HUES48 (cell line): Measurements from ENCODE around the gene KDM6A.

Source experiments
- H3K27ac ChIP-seq: one replicate; pipeline ENCODE4 v1.7.0; 2013; ENCODE audit warnings: low read depth, low read length, inconsistent platforms
- H3K27me3 ChIP-seq: 2 replicates; pipeline ENCODE4 v1.6.1; 2013; ENCODE audit warnings: mild to moderate bottlenecking, low read length; ENCODE audit not compliant: control insufficient read depth, insufficient read depth
- H3K36me3 ChIP-seq: 2 replicates; pipeline ENCODE4 v1.6.1; 2013; ENCODE audit warnings: low read length; ENCODE audit not compliant: control insufficient read depth, insufficient read depth
- H3K4me1 ChIP-seq: 2 replicates; pipeline ENCODE4 v1.6.1; 2013; ENCODE audit warnings: mild to moderate bottlenecking, low read length; ENCODE audit not compliant: control insufficient read depth, insufficient read depth
- H3K4me3 ChIP-seq: 2 replicates; pipeline ENCODE4 v1.5.1; 2013; ENCODE audit warnings: mild to moderate bottlenecking, low read depth, low read length
- H3K9ac ChIP-seq: 2 replicates; pipeline ENCODE4 v1.6.1; 2013; ENCODE audit warnings: mild to moderate bottlenecking, low read depth, low read length, moderate library complexity
- H3K9me3 ChIP-seq: 2 replicates; pipeline ENCODE4 v1.6.1; 2013; ENCODE audit warnings: low read length; ENCODE audit not compliant: control insufficient read depth, insufficient read depth

Gene KDM6A

GRCh38 chrX:44957848-44958247 is 84.9 kb downstream of the KDM6A start:
- peaks cover 8% of the 10 kb centered on the region; the same call in 1 of the 2 replicates for H3K4me1 ChIP-seq
- peaks cover 9% of the 10 kb centered on the region for H3K9me3 ChIP-seq
- no peak overlapping the region for H3K27ac ChIP-seq
- H3K36me3 ChIP-seq, result peaks cover 27% of the 10 kb centered on the region
- H3K4me3 ChIP-seq, result no peak overlapping the region; the same call in 1 of the 2 replicates
- H3K9ac ChIP-seq, result no peak overlapping the region
- no peaks in the 10 kb centered on the region for H3K27me3 ChIP-seq

GRCh38 chrX:44958480-44958879 is 85.5 kb downstream of the KDM6A start:
- Histone ChIP-seq H3K27me3 (no peaks in the 10 kb centered on the region), H3K9ac (no peak overlapping the region), H3K27ac (no peak overlapping the region), H3K9me3 (peaks cover 10% of the 10 kb centered on the region), H3K4me3 (no peak overlapping the region), H3K36me3 (peaks cover 28% of the 10 kb centered on the region), H3K4me1 (peaks cover 8% of the 10 kb centered on the region; the same call in 1 of the 2 replicates)

- Histone ChIP-seq H3K4me3 (no peak overlapping the region), H3K9me3 (peaks cover 17% of the 10 kb centered on the region), H3K36me3 (peaks cover 50% of the 10 kb centered on the region), H3K4me1 (peaks cover 8% of the 10 kb centered on the region; the same call in 1 of the 2 replicates), H3K27me3 (no peaks in the 10 kb centered on the region), H3K27ac (no peak overlapping the region), H3K9ac (no peak overlapping the region)
Measured at GRCh38 chrX:44961817-44962607, 89.0 kb downstream of the KDM6A start.

- Histone ChIP-seq H3K9ac (no peak overlapping the region), H3K27me3 (no peaks in the 10 kb centered on the region), H3K27ac (no peak overlapping the region), H3K36me3 (peaks cover 56% of the 10 kb centered on the region), H3K4me1 (peaks cover 8% of the 10 kb centered on the region; the same call in 1 of the 2 replicates), H3K4me3 (no peak overlapping the region), H3K9me3 (peaks cover 21% of the 10 kb centered on the region)
Measured at GRCh38 chrX:44962944-44963343, 90.0 kb downstream of the KDM6A start.

GRCh38 chrX:44967221-44967620 is 94.2 kb downstream of the KDM6A start:
- Histone ChIP-seq H3K27ac (no peak overlapping the region), H3K36me3 (peaks cover 51% of the 10 kb centered on the region), H3K4me1 (no peaks in the 10 kb centered on the region), H3K9ac (no peak overlapping the region), H3K9me3 (peaks cover 21% of the 10 kb centered on the region), H3K4me3 (no peak overlapping the region), H3K27me3 (no peaks in the 10 kb centered on the region)

- Histone ChIP-seq H3K27me3 (no peaks in the 10 kb centered on the region), H3K9me3 (peaks cover 24% of the 10 kb centered on the region), H3K4me3 (no peak overlapping the region), H3K27ac (no peak overlapping the region), H3K4me1 (no peaks in the 10 kb centered on the region), H3K36me3 (peaks cover 35% of the 10 kb centered on the region), H3K9ac (no peak overlapping the region)
Measured at GRCh38 chrX:44970709-44971108, 97.7 kb downstream of the KDM6A start.

- peaks cover 38% of the 10 kb centered on the region for H3K36me3 ChIP-seq
- no peak overlapping the region for H3K9ac ChIP-seq
- H3K27me3 ChIP-seq, result no peaks in the 10 kb centered on the region
- H3K9me3 ChIP-seq, result peaks cover 23% of the 10 kb centered on the region
- H3K27ac ChIP-seq, result no peak overlapping the region
- no peak overlapping the region for H3K4me3 ChIP-seq
- no peaks in the 10 kb centered on the region for H3K4me1 ChIP-seq
Measured at GRCh38 chrX:44971674-44972073, 98.7 kb downstream of the KDM6A start.

GRCh38 chrX:44972132-44972531 is 99.1 kb downstream of the KDM6A start:
- H3K4me1 ChIP-seq, result no peaks in the 10 kb centered on the region
- H3K4me3 ChIP-seq, result no peak overlapping the region
- no peak overlapping the region for H3K27ac ChIP-seq
- peaks cover 40% of the 10 kb centered on the region for H3K36me3 ChIP-seq
- no peaks in the 10 kb centered on the region for H3K27me3 ChIP-seq
- peaks cover 23% of the 10 kb centered on the region for H3K9me3 ChIP-seq
- H3K9ac ChIP-seq, result no peak overlapping the region

- no peaks in the 10 kb centered on the region for H3K27me3 ChIP-seq
- H3K36me3 ChIP-seq, result peaks cover 39% of the 10 kb centered on the region
Measured at GRCh38 chrX:44973420-44973932, 100.5 kb downstream of the KDM6A start.

GRCh38 chrX:44974451-44974850 is 101.5 kb downstream of the KDM6A start:
- Histone ChIP-seq H3K36me3 (peaks cover 39% of the 10 kb centered on the region), H3K27me3 (no peaks in the 10 kb centered on the region), H3K27ac (no peak overlapping the region), H3K4me3 (no peak overlapping the region), H3K9ac (no peak overlapping the region), H3K9me3 (peaks cover 19% of the 10 kb centered on the region), H3K4me1 (no peaks in the 10 kb centered on the region)

More at GRCh38 chrX:44973420-44973932, 100.5 kb downstream of the KDM6A start:
- peaks cover 19% of the 10 kb centered on the region for H3K9me3 ChIP-seq
- H3K27ac ChIP-seq, result no peak overlapping the region
- H3K4me1 ChIP-seq, result no peaks in the 10 kb centered on the region
- no peak overlapping the region for H3K9ac ChIP-seq
- H3K4me3 ChIP-seq, result no peak overlapping the region

- Histone ChIP-seq H3K27ac (no peak overlapping the region), H3K9ac (no peak overlapping the region), H3K9me3 (peaks cover 19% of the 10 kb centered on the region), H3K4me3 (no peak overlapping the region), H3K4me1 (no peaks in the 10 kb centered on the region), H3K36me3 (peaks cover 38% of the 10 kb centered on the region), H3K27me3 (no peaks in the 10 kb centered on the region)
Measured at GRCh38 chrX:44975666-44976263, 102.8 kb downstream of the KDM6A start.
